Lower leg skin (tissue), 4 donors: ENCODE data around the gene CFAP410. TPM values are rescaled to one million over a fixed set of nuclear protein-coding genes. Genes with fewer than 3 reads are reported as not detected.

Experiments
- DNase-seq, 2 donors: peaks; one replicate each; pipeline ENCODE4 v3.0.0-alpha.2; 2019; ENCODE audit warnings: low spot score in 2 of 2
- H3K4me3 ChIP-seq: fragments of 200-600 bp; sonication (generic); 2 replicates; pipeline ENCODE4 v1.5.1; 2017; ENCODE audit warnings: mild to moderate bottlenecking, low read depth; ENCODE audit not compliant: poor library complexity, severe bottlenecking
- POLR2A ChIP-seq, 2 donors: fragments of 450-650 bp; IDR thresholded peaks; one replicate each; pipeline ENCODE4 v1.6.1; 2016 to 2017; ENCODE audit warnings: antibody characterized with exemption in 2 of 2, mild to moderate bottlenecking in 1 of 2, moderate library complexity in 1 of 2
- WGBS, 2 donors: methylation state at CpG; one replicate each; pipeline ENCODE4 v1.1.5; 2018; 5-methylcytosine and 5-hydroxymethylcytosine counted together
- intact Hi-C: fragments of 100-400 bp; cut with DNase I; formaldehyde crosslinking; loops from one replicate; pipeline ENCODE4 v1.15.0; 2023; ENCODE audit warnings: low total_unique reads
- total RNA-seq, 4 donors: library from RNA; depleted of rRNA; stranded (reverse); fragments of >200 nt; gene quantifications; one replicate each; pipeline ENCODE4 v1.1.0, GENCODE V29; 2016
- TF ChIP-seq, protein P1 (sequence below), 3 donors: fragments of 450-650 bp; IDR thresholded peaks; one replicate each; pipeline ENCODE4 v1.5.1; 2016; ENCODE audit warnings: antibody characterized with exemption in 3 of 3, mild to moderate bottlenecking in 3 of 3, moderate library complexity in 2 of 3

The CFAP410 gene
- total RNA-seq, 4 donors from 2014 or later = 21.3 to 40.1 (median 25.2) TPM

- peak within 1 kb of the TSS; percentile 63 for H3K4me3 ChIP-seq
- DNase-seq = peak; percentile 44 to 93
- intact Hi-C loops = no loop called here
- WGBS, 2 donors = 0 to 1% methylated on average over 40 to 63 of the region's 94 CpGs
- TF ChIP-seq, protein P1, sequence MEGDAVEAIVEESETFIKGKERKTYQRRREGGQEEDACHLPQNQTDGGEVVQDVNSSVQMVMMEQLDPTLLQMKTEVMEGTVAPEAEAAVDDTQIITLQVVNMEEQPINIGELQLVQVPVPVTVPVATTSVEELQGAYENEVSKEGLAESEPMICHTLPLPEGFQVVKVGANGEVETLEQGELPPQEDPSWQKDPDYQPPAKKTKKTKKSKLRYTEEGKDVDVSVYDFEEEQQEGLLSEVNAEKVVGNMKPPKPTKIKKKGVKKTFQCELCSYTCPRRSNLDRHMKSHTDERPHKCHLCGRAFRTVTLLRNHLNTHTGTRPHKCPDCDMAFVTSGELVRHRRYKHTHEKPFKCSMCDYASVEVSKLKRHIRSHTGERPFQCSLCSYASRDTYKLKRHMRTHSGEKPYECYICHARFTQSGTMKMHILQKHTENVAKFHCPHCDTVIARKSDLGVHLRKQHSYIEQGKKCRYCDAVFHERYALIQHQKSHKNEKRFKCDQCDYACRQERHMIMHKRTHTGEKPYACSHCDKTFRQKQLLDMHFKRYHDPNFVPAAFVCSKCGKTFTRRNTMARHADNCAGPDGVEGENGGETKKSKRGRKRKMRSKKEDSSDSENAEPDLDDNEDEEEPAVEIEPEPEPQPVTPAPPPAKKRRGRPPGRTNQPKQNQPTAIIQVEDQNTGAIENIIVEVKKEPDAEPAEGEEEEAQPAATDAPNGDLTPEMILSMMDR (IDR thresholded peaks at IDR 0.05) = no peak
- TF ChIP-seq POLR2A (IDR thresholded peaks at IDR 0.05) = no peak
Observed at GRCh38 chr21:44299458-44300261, 39.5 kb downstream of the CFAP410 start, which contains the start of gene PFKL. PFKL (plus strand) TSS chr21:44300053; CDS start chr21:44300106, 53 bp downstream.

- DNase-seq = no peak
- H3K4me3 ChIP-seq = no peak overlapping the region
- WGBS, 2 donors = 24 to 25% methylated on average over 10 of the region's 10 CpGs
- TF ChIP-seq, protein P1 (IDR thresholded peaks at IDR 0.05) = no peak
- TF ChIP-seq POLR2A (IDR thresholded peaks at IDR 0.05) = no peak
- intact Hi-C loops = no loop called here
Observed at GRCh38 chr21:44299085-44299457, 40.1 kb downstream of the CFAP410 start.

GRCh38 chr21:44298301-44298700, 40.9 kb downstream of the CFAP410 start:
- intact Hi-C loops = no loop called here
- WGBS, 2 donors = 86 to 87% methylated on average over 2 of the region's 2 CpGs
- H3K4me3 ChIP-seq = no peak overlapping the region
- DNase-seq = no peak
- TF ChIP-seq, protein P1 (IDR thresholded peaks at IDR 0.05) = no peak
- TF ChIP-seq POLR2A (IDR thresholded peaks at IDR 0.05) = no peak

DNA sequence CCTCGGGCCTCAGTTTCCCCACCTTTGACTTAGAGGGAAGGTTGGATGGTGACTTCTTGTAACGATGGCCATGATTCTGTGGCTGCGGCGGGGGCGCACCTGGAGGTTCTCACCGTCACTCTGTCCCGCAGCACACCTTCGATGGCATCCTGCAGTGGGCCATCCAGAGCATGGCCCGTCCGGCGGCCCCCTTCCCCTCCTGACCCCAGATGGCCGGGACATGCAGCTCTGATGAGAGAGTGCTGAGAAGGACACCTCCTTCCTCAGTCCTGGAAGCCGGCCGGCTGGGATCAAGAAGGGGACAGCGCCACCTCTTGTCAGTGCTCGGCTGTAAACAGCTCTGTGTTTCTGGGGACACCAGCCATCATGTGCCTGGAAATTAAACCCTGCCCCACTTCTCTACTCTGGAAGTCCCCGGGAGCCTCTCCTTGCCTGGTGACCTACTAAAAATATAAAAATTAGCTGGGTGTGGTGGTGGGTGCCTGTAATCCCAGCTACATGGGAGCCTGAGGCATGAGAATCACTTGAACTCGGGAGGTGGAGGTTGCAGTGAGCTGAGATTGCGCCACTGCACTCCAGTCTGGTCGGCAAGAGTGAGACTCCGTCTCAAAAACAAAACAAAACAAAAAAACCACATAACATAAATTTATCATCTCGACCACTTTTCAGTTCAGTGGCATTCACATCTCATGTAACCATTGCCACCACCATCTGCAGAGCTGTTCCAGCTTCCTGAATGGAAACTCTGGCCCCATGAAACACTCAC, 41.5 kb downstream of the CFAP410 start:
- TF ChIP-seq, protein P1 (IDR thresholded peaks at IDR 0.05) = peak in 1 of 3 donors; percentile 48
- no peak for TF ChIP-seq POLR2A (IDR thresholded peaks at IDR 0.05)
- peak; percentile 88 to 98 for DNase-seq
- WGBS, 2 donors = 20 to 27% methylated on average over 20 of the region's 22 CpGs
- intact Hi-C loops = no loop called here
- H3K4me3 ChIP-seq = no peak overlapping the region

GRCh38 chr21:44296916-44297315, 42.3 kb downstream of the CFAP410 start:
- H3K4me3 ChIP-seq = no peak overlapping the region
- TF ChIP-seq, protein P1 (IDR thresholded peaks at IDR 0.05) = no peak
- no peak for TF ChIP-seq POLR2A (IDR thresholded peaks at IDR 0.05)
- WGBS, 2 donors = 62 to 68% methylated on average over 2 to 7 of the region's 13 CpGs
- no peak for DNase-seq
- intact Hi-C loops = no loop called here
